Endometrial microvascular endothelial cells (primary cell): Measurements from ENCODE around the gene USP9Y. TPM values are rescaled to one million over a fixed set of nuclear protein-coding genes. Genes with fewer than 3 reads are reported as not detected.

Experiments
- in situ Hi-C: cut with HindIII; loops from 2 replicates; pipeline ENCODE4 v1.10.0; 2017; ENCODE audit warnings: low sequenced_read_pairs, low pct_unique_long_range_greater_than_20kb; ENCODE audit errors: inconsistent ontology term
- total RNA-seq: library from RNA; depleted of rRNA; stranded (reverse); fragments of >200 nt; gene quantifications from one replicate; pipeline ENCODE4 v1.2.3, GENCODE V29; 2015; ENCODE audit errors: inconsistent ontology term

The USP9Y gene
- total RNA-seq, 1 donor from 2014 or later = not detected

GRCh38 chrY:12749293-12749692 lies 48.3 kb downstream of the USP9Y start:
- in situ Hi-C loops = no loop called here

GRCh38 chrY:12752856-12753255 lies 51.8 kb downstream of the USP9Y start:
- in situ Hi-C loops = no loop called here

- in situ Hi-C loops = no loop called here
Observed at GRCh38 chrY:12756021-12756420, 55.0 kb downstream of the USP9Y start.

- in situ Hi-C loops = no loop called here
Observed at GRCh38 chrY:12765976-12766375, 64.9 kb downstream of the USP9Y start.

GRCh38 chrY:12784521-12784920 lies 83.5 kb downstream of the USP9Y start:
- in situ Hi-C loops = no loop called here

- in situ Hi-C loops = no loop called here
Observed at GRCh38 chrY:12793999-12794398, 93.0 kb downstream of the USP9Y start.

GRCh38 chrY:12808046-12808445 lies 107.0 kb downstream of the USP9Y start:
- in situ Hi-C loops = no loop called here

GRCh38 chrY:12809034-12809433 lies 108.0 kb downstream of the USP9Y start:
- in situ Hi-C loops = no loop called here

GRCh38 chrY:12823408-12823807 lies 122.4 kb downstream of the USP9Y start:
- in situ Hi-C loops = no loop called here

- in situ Hi-C loops = no loop called here
Observed at GRCh38 chrY:12826791-12827190, 125.8 kb downstream of the USP9Y start.

- in situ Hi-C loops = no loop called here
Observed at GRCh38 chrY:12833284-12833683, 132.3 kb downstream of the USP9Y start.

GRCh38 chrY:12837550-12837949 lies 136.5 kb downstream of the USP9Y start:
- in situ Hi-C loops = no loop called here

GRCh38 chrY:12841368-12841767 lies 140.3 kb downstream of the USP9Y start:
- in situ Hi-C loops = no loop called here

GRCh38 chrY:12846793-12847192 lies 145.8 kb downstream of the USP9Y start:
- in situ Hi-C loops = no loop called here

- in situ Hi-C loops = no loop called here
Observed at GRCh38 chrY:12855791-12856275, 154.8 kb downstream of the USP9Y start.

- in situ Hi-C loops = no loop called here
Observed at GRCh38 chrY:12867960-12868359, 166.9 kb downstream of the USP9Y start.

GRCh38 chrY:12896973-12897372 lies 195.9 kb downstream of the USP9Y start:
- in situ Hi-C loops = no loop called here

- in situ Hi-C loops = no loop called here
Observed at GRCh38 chrY:12898604-12899003, 197.6 kb downstream of the USP9Y start.

- in situ Hi-C loops = no loop called here
Observed at GRCh38 chrY:12904618-12905516, 203.8 kb downstream of the USP9Y start, which contains the start of gene DDX3Y. Gene DDX3Y (plus strand): TSS chrY:12904868. CDS start chrY:12904937, 69 bp downstream.

- in situ Hi-C loops = no loop called here
Observed at GRCh38 chrY:12905517-12905872, 204.5 kb downstream of the USP9Y start.
